ENCODE results near the gene OR2T34. TPM values are rescaled to one million over a fixed set of nuclear protein-coding genes. Genes with fewer than 3 reads are reported as not detected.

OR2T34 gene
- not detected in 2 replicates for total RNA-seq

DNA sequence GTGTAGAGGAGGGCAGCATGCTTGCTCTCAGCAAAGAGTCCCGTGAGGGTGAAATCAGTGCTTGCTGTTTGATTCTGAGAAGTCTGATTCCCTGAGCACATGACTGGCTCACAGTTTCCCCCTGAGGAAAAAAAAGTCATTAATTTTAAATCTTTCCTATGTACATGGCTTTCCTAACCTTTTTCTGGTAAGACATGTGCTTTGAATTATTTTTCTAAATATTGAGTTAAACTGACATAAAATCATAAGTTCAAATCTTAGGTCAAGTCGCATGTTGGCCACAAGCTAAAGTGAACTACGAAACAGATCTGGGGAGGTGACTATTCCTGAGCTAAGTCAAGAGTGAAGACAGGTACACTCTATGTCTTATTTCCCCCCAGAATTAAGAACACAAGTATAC, at the start of gene OR2T34:
Gene OR2T34, minus strand, starts transcription at position 101 of the 400 bp plus-strand sequence. Its CDS starts 0 bp downstream, at position 101.

DNA sequence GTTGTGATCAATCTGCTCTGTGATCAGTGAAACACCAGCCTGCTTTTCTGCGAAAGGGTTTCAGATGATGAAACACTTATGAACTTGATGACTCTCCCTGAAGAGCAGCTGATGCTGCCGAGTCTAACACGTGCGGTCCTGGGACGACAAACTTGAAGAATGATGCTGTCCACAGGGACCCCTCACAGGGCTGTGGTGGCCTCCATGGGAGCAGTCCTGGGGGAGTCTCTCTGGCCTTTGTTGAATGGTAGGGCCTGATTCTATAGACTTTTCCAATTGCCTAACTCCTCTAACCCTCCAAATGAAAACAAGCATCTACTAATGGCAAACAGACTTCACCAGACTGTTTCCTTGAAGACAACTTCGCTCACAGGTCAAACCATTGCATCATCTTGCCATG, 23.0 kb upstream of the OR2T34 start, which contains the start of gene OR2T10:
Gene OR2T10, minus strand, starts transcription at position 112 of the 400 bp plus-strand sequence. CDS start 3,932 bp downstream, outside the sequence.

DNA sequence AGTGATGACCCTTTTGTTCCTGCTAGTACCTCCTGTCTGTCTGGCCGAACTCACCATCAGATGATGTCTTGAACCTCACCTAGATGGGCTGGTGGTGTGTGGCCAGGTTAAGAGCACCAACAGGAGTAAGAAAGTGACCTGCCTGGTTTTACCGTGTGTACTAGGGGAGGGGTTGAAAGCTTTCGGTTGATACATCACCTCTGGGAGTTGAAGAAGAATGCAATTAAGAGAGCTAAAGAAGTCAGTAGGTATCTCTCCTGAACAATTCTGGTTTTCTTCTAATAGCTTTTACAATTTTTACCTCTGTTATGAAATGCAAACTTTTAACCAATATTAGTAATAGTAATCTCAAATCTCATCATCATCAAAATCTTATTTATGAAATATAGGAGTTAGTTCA, 11.9 kb downstream of the OR2T34 start, which contains the start of gene OR2T29:
Gene OR2T29, minus strand, starts transcription at position 101 of the 400 bp plus-strand sequence. CDS start 3,281 bp downstream, outside the sequence.

Small RNA genes lying within 50 kb of the gene (small RNA-seq; reads per million reads assigned to genes)
- not detected for gene RF00019

Other genes with a start within 250 kb of the OR2T34 start
- not detected in 2 replicates for gene OR14C36, start 226.0 kb downstream of the OR2T34 start, total RNA-seq
- gene OR2T4, start 213.1 kb downstream of the OR2T34 start, total RNA-seq = not detected in 2 replicates
- gene OR2T6, start 199.0 kb downstream of the OR2T34 start, total RNA-seq = not detected in 2 replicates
- gene OR2T1, start 171.7 kb downstream of the OR2T34 start, total RNA-seq = not detected in 2 replicates
- gene OR2T2, start 129.1 kb downstream of the OR2T34 start, total RNA-seq = not detected in 2 replicates
- gene OR2T3, start 101.4 kb downstream of the OR2T34 start, total RNA-seq = not detected in 2 replicates
- not detected in 2 replicates for gene OR2T5, start 86.2 kb downstream of the OR2T34 start, total RNA-seq
- not detected in 2 replicates for gene OR2G6, start 66.7 kb downstream of the OR2T34 start, total RNA-seq
- not detected in 2 replicates for gene OR2T29, start 12.0 kb downstream of the OR2T34 start, total RNA-seq
- gene OR2T10, start 22.9 kb upstream of the OR2T34 start, total RNA-seq = not detected in 2 replicates
- gene OR2T11, start 60.3 kb upstream of the OR2T34 start, total RNA-seq = not detected in 2 replicates
- gene OR2T35, start 70.5 kb upstream of the OR2T34 start, total RNA-seq = not detected in 2 replicates
- gene OR2T27, start 80.8 kb upstream of the OR2T34 start, total RNA-seq = not detected in 2 replicates
- not detected in 2 replicates for gene OR14I1, start 128.0 kb upstream of the OR2T34 start, total RNA-seq
- gene LYPD8, start 181.0 kb upstream of the OR2T34 start, total RNA-seq = not detected in 2 replicates

Measured in vein endothelial cell (primary cell).